IMR-90 (cell line): Measurements from ENCODE around the gene ADIG.
A peak's percentile ranks its signal among the peaks of the same experiment; 100 is the strongest.

Experiments used
- BHLHE40 ChIP-seq: fragments of 150-350 bp; IDR thresholded peaks from 2 replicates; pipeline ENCODE4 v1.6.1; 2016; ENCODE audit warnings: mild to moderate bottlenecking, low read depth, low read length
- CEBPB ChIP-seq: IDR thresholded peaks from 2 replicates; pipeline ENCODE4 v1.6.1; 2012; ENCODE audit warnings: low read depth, low read length, improper control_type of control experiment
- CHD1 ChIP-seq: IDR thresholded peaks from 2 replicates; pipeline ENCODE4 v1.6.1; 2012; ENCODE audit warnings: low read depth, low read length, improper control_type of control experiment
- FOS ChIP-seq: fragments of 150-350 bp; IDR thresholded peaks from 2 replicates; pipeline ENCODE4 v1.6.1; 2016; ENCODE audit warnings: low read depth, low read length
- MAFK ChIP-seq: IDR thresholded peaks from 2 replicates; pipeline ENCODE4 v1.6.1; 2012; ENCODE audit warnings: low read depth, low read length, improper control_type of control experiment
- MAZ ChIP-seq: IDR thresholded peaks from 2 replicates; pipeline ENCODE4 v1.6.1; 2012; ENCODE audit warnings: low read depth, mild to moderate bottlenecking, low read length, improper control_type of control experiment, moderate library complexity, borderline replicate concordance
- NFE2L2 ChIP-seq: fragments of 150-350 bp; IDR thresholded peaks from 2 replicates; pipeline ENCODE4 v1.6.1; 2016; ENCODE audit warnings: low read depth, mild to moderate bottlenecking, low read length
- POLR2A ChIP-seq: IDR thresholded peaks from 2 replicates; pipeline ENCODE4 v1.6.1; 2012; ENCODE audit warnings: mild to moderate bottlenecking, low read depth, low read length
- RAD21 ChIP-seq: IDR thresholded peaks from 2 replicates; pipeline ENCODE4 v1.6.1; 2012; ENCODE audit warnings: low read length, improper control_type of control experiment
- RCOR1 ChIP-seq: IDR thresholded peaks from 2 replicates; pipeline ENCODE4 v1.6.1; 2012; ENCODE audit warnings: mild to moderate bottlenecking, low read length, improper control_type of control experiment; ENCODE audit not compliant: insufficient replicate concordance
- RFX5 ChIP-seq: IDR thresholded peaks from 2 replicates; pipeline ENCODE4 v1.8.0; 2012; ENCODE audit warnings: low read depth, mild to moderate bottlenecking, low read length, moderate library complexity
- TF ChIP-seq, protein P1 (sequence below): conservative IDR thresholded peaks from 2 replicates; pipeline ENCODE4 v1.5.1; 2012; ENCODE audit warnings: mild to moderate bottlenecking, low read depth, low read length, improper control_type of control experiment
- TF ChIP-seq, protein P2 (sequence below): fragments of 150-350 bp; IDR thresholded peaks from 2 replicates; pipeline ENCODE4 v1.6.1; 2017; ENCODE audit warnings: mild to moderate bottlenecking, antibody characterized with exemption, low read length, low read depth
- TF ChIP-seq, protein P3 (sequence below): fragments of 150-350 bp; IDR thresholded peaks from 2 replicates; pipeline ENCODE4 v1.6.1; 2016; ENCODE audit warnings: low read depth, mild to moderate bottlenecking, low read length, moderate library complexity, borderline replicate concordance

DNA sequence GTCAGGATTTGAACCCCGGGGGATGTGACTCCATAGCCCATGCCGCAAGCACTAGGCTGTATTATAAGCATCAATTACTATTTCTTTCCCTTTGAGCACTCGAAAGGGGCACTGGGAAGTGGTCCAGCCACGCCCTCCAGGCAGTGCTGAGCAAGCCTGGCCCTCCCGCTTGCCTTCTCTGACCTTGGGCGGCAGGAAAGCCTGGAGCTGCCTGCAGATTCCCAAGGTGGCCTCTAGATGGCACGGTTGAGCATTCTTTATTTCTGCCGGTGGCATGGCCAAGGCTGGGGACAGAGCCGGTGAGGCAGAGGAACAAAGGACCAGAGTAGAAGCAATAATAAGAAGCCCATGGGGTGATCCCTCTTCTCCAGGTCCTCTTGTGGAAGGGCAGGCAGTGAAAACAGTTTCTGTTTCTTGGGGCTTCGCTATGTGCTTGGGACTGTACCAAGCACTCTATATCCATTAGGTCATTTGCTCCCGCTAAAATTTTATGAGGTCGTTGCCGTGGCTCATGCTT lies 52.6 kb downstream of the ADIG start:
- TF ChIP-seq, protein P1, sequence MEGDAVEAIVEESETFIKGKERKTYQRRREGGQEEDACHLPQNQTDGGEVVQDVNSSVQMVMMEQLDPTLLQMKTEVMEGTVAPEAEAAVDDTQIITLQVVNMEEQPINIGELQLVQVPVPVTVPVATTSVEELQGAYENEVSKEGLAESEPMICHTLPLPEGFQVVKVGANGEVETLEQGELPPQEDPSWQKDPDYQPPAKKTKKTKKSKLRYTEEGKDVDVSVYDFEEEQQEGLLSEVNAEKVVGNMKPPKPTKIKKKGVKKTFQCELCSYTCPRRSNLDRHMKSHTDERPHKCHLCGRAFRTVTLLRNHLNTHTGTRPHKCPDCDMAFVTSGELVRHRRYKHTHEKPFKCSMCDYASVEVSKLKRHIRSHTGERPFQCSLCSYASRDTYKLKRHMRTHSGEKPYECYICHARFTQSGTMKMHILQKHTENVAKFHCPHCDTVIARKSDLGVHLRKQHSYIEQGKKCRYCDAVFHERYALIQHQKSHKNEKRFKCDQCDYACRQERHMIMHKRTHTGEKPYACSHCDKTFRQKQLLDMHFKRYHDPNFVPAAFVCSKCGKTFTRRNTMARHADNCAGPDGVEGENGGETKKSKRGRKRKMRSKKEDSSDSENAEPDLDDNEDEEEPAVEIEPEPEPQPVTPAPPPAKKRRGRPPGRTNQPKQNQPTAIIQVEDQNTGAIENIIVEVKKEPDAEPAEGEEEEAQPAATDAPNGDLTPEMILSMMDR = peak; percentile 67
- TF ChIP-seq MAZ = no peak
- TF ChIP-seq RAD21 = peak; percentile 29; the same call in 1 of the 2 replicates
- no peak for TF ChIP-seq CHD1
- TF ChIP-seq POLR2A = no peak
- TF ChIP-seq NFE2L2 = no peak
- TF ChIP-seq RFX5 = no peak
- TF ChIP-seq, protein P2, sequence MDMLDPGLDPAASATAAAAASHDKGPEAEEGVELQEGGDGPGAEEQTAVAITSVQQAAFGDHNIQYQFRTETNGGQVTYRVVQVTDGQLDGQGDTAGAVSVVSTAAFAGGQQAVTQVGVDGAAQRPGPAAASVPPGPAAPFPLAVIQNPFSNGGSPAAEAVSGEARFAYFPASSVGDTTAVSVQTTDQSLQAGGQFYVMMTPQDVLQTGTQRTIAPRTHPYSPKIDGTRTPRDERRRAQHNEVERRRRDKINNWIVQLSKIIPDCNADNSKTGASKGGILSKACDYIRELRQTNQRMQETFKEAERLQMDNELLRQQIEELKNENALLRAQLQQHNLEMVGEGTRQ = no peak
- TF ChIP-seq RCOR1 = no peak
- no peak for TF ChIP-seq FOS
- TF ChIP-seq, protein P3, sequence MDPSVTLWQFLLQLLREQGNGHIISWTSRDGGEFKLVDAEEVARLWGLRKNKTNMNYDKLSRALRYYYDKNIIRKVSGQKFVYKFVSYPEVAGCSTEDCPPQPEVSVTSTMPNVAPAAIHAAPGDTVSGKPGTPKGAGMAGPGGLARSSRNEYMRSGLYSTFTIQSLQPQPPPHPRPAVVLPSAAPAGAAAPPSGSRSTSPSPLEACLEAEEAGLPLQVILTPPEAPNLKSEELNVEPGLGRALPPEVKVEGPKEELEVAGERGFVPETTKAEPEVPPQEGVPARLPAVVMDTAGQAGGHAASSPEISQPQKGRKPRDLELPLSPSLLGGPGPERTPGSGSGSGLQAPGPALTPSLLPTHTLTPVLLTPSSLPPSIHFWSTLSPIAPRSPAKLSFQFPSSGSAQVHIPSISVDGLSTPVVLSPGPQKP = no peak
- TF ChIP-seq BHLHE40 = no peak
- no peak for TF ChIP-seq MAFK
- TF ChIP-seq CEBPB = no peak
